H1 (cell line): ENCODE measurements around the gene BAZ2B. TPM values are rescaled to one million over a fixed set of nuclear protein-coding genes. Genes with fewer than 3 reads are reported as not detected.

ENCODE experiments used
- CTCF ChIA-PET: fragments of 300-600 bp; sonication (Branson Sonifier 250); formaldehyde crosslinking; loops from one replicate; lab custom pipeline; 2021; ENCODE audit not compliant: partially characterized antibody; lab: Charles Lee
- POLR2A ChIA-PET: fragments of 300-600 bp; sonication (Branson Sonifier 250); formaldehyde crosslinking; loops from one replicate; lab custom pipeline; 2021; ENCODE audit warnings: inconsistent platforms; ENCODE audit not compliant: partially characterized antibody; lab: Charles Lee
- DNase-seq, 2 experiments: peaks; one replicate each; pipeline versions ENCODE4 v3.0.0 to v3.0.0-alpha.2; 2010 to 2022; ENCODE audit warnings: low spot score in 2 of 2, low read depth in 1 of 2, mixed read lengths in 1 of 2
- FAIRE-seq: peaks from 2 replicates; lab custom pipeline; 2011; peaks lifted over from hg19 to GRCh38; lab: Jason Lieb, UNC
- H2AFZ ChIP-seq: 2 replicates; pipeline ENCODE4 v1.8.1; 2012; ENCODE audit warnings: low read length, inconsistent platforms
- H2AK5ac ChIP-seq: 2 replicates; pipeline ENCODE4 v1.6.1; 2013; ENCODE audit warnings: low read depth, low read length
- H2BK120ac ChIP-seq: replicated peaks from 2 replicates; pipeline ENCODE3; 2013; ENCODE audit warnings: low read depth, low read length, inconsistent platforms
- H2BK12ac ChIP-seq: 2 replicates; pipeline ENCODE4 v1.6.1; 2013; ENCODE audit warnings: low read depth, low read length
- H2BK15ac ChIP-seq: 2 replicates; pipeline ENCODE4 v1.6.1; 2013; ENCODE audit warnings: low read length
- H2BK20ac ChIP-seq: 2 replicates; pipeline ENCODE4 v1.6.1; 2013; ENCODE audit warnings: low read length
- H2BK5ac ChIP-seq: 2 replicates; pipeline ENCODE4 v1.6.1; 2013; ENCODE audit warnings: low read depth, low read length
- H3K14ac ChIP-seq: 2 replicates; pipeline ENCODE4 v1.6.1; 2013; ENCODE audit warnings: inconsistent platforms; ENCODE audit not compliant: insufficient read length
- H3K18ac ChIP-seq: 2 replicates; pipeline ENCODE4 v1.6.1; 2013; ENCODE audit warnings: low read length; ENCODE audit errors: extremely low read depth
- H3K23ac ChIP-seq: 2 replicates; pipeline ENCODE4 v1.6.1; 2013; ENCODE audit warnings: inconsistent platforms; ENCODE audit not compliant: insufficient read length
- H3K23me2 ChIP-seq: 2 replicates; pipeline ENCODE4 v1.6.1; 2013; ENCODE audit warnings: low read depth, low read length
- H3K27ac ChIP-seq: 2 replicates; pipeline ENCODE4 v1.6.1; 2011; ENCODE audit warnings: low read depth, low read length, inconsistent platforms
- H3K27me3 ChIP-seq, 4 experiments: replicated peaks in 1 of 4; 1 replicate in 1 of 4; 2 replicates in 3 of 4; pipeline versions ENCODE4 v1.6.1 to v1.8.1; 2011 to 2013; ENCODE audit warnings: low read length in 3 of 4, mild to moderate bottlenecking in 3 of 4, inconsistent platforms in 2 of 4, mixed read lengths in 2 of 4, moderate library complexity in 1 of 4; ENCODE audit not compliant: control insufficient read depth in 3 of 4, insufficient read depth in 3 of 4; ENCODE audit errors: extremely low read depth in 1 of 4
- H3K36me3 ChIP-seq, 4 experiments: 2 replicates each; pipeline versions ENCODE4 v1.6.1 to v1.8.1; 2011 to 2013; ENCODE audit warnings: mild to moderate bottlenecking in 4 of 4, low read length in 3 of 4, moderate library complexity in 2 of 4, control low read depth in 1 of 4, inconsistent platforms in 1 of 4; ENCODE audit not compliant: insufficient read depth in 4 of 4, control insufficient read depth in 2 of 4
- H3K4ac ChIP-seq: replicated peaks from 2 replicates; pipeline ENCODE3; 2013; ENCODE audit warnings: low read length, low read depth, mixed read lengths, inconsistent platforms; ENCODE audit not compliant: insufficient read length
- H3K4me1 ChIP-seq, 4 experiments: replicated peaks in 1 of 4; 1 replicate in 1 of 4; 2 replicates in 3 of 4; pipeline versions ENCODE4 v1.6.1 to v1.8.1; 2011 to 2013; ENCODE audit warnings: low read length in 3 of 4, inconsistent platforms in 2 of 4, mixed read lengths in 1 of 4; ENCODE audit not compliant: insufficient read depth in 4 of 4, control insufficient read depth in 3 of 4
- H3K4me2 ChIP-seq, 2 experiments: 2 replicates each; pipeline versions ENCODE4 v1.6.1 to v1.8.1; 2011 to 2013; ENCODE audit warnings: low read depth in 2 of 2, low read length in 2 of 2, control low read depth in 1 of 2, inconsistent platforms in 1 of 2, mild to moderate bottlenecking in 1 of 2; ENCODE audit not compliant: insufficient read depth in 1 of 2
- H3K4me3 ChIP-seq, 4 experiments: fragments of 200-600, 300-600 bp in 1 of 4; sonication (generic), shearing (Covaris generic), sonication (Bioruptor Twin) in 1 of 4; 2 replicates each; pipeline versions ENCODE4 v1.5.1 to v1.8.1; 2011 to 2016; ENCODE audit warnings: low read length in 4 of 4, low read depth in 3 of 4, control low read depth in 2 of 4, inconsistent platforms in 2 of 4, mild to moderate bottlenecking in 2 of 4, mixed read lengths in 1 of 4, moderate library complexity in 1 of 4; ENCODE audit not compliant: insufficient read depth in 2 of 4; ENCODE audit errors: extremely low read depth in 1 of 4
- H3K56ac ChIP-seq: replicated peaks from 2 replicates; pipeline ENCODE3; 2013; ENCODE audit warnings: low read depth, mild to moderate bottlenecking, mixed read lengths, low read length, inconsistent platforms; ENCODE audit not compliant: insufficient read length
- H3K79me1 ChIP-seq: 2 replicates; pipeline ENCODE4 v1.6.1; 2013; ENCODE audit warnings: low read depth, low read length, control low read depth
- H3K79me2 ChIP-seq, 2 experiments: 2 replicates each; pipeline versions ENCODE4 v1.6.1 to v1.8.1; 2012 to 2013; ENCODE audit warnings: low read length in 2 of 2, mild to moderate bottlenecking in 2 of 2, inconsistent platforms in 1 of 2; ENCODE audit not compliant: insufficient read depth in 2 of 2, control insufficient read depth in 1 of 2
- H3K9ac ChIP-seq, 4 experiments: replicated peaks in 1 of 4; 1 replicate in 1 of 4; 2 replicates in 3 of 4; pipeline versions ENCODE4 v1.6.1 to v1.8.1; 2011 to 2013; ENCODE audit warnings: low read depth in 3 of 4, low read length in 3 of 4, control low read depth in 2 of 4, mild to moderate bottlenecking in 2 of 4, moderate library complexity in 2 of 4, inconsistent platforms in 1 of 4; ENCODE audit errors: extremely low read depth in 1 of 4
- H3K9me3 ChIP-seq, 2 experiments: 2 replicates each; pipeline versions ENCODE4 v1.6.1 to v1.8.1; 2012 to 2013; ENCODE audit warnings: mild to moderate bottlenecking in 2 of 2, moderate library complexity in 2 of 2, control low read depth in 1 of 2, inconsistent platforms in 1 of 2, low read depth in 1 of 2, low read length in 1 of 2, mixed read lengths in 1 of 2; ENCODE audit not compliant: insufficient read depth in 2 of 2
- H4K20me1 ChIP-seq, 2 experiments: replicated peaks in 1 of 2; 2 replicates each; pipeline versions ENCODE3 to v1.8.1; 2011 to 2013; ENCODE audit warnings: inconsistent platforms in 2 of 2, low read length in 2 of 2, mild to moderate bottlenecking in 1 of 2; ENCODE audit not compliant: insufficient read depth in 2 of 2, control insufficient read depth in 1 of 2
- H4K5ac ChIP-seq: 2 replicates; pipeline ENCODE4 v1.6.1; 2013; ENCODE audit warnings: low read length, low read depth, mixed read lengths, inconsistent platforms; ENCODE audit not compliant: insufficient read length
- H4K8ac ChIP-seq: 2 replicates; pipeline ENCODE4 v1.8.0; 2013; ENCODE audit warnings: mild to moderate bottlenecking, moderate library complexity, low read length, inconsistent platforms; ENCODE audit not compliant: insufficient read depth; ENCODE audit errors: extremely low read depth
- H4K91ac ChIP-seq: replicated peaks from 2 replicates; pipeline ENCODE3; 2013; ENCODE audit warnings: low read length, mixed read lengths, inconsistent platforms; ENCODE audit not compliant: insufficient read length
- ASH2L ChIP-seq: fragments of 200-600, 300-600 bp; sonication (generic); IDR thresholded peaks from one replicate; pipeline ENCODE4 v1.7.1; 2017; ENCODE audit warnings: low read length
- JUN ChIP-seq: IDR thresholded peaks from 2 replicates; pipeline ENCODE4 v1.6.1; 2011; ENCODE audit warnings: low read depth, mild to moderate bottlenecking, improper control_type of control experiment, low read length
- KDM4A ChIP-seq: IDR thresholded peaks from one replicate; pipeline ENCODE4 v1.7.1; 2012; ENCODE audit warnings: low read depth, mild to moderate bottlenecking, moderate library complexity, low read length, inconsistent platforms; ENCODE audit not compliant: severe bottlenecking
- PHF8 ChIP-seq: fragments of 200-600 bp; sonication (generic); conservative IDR thresholded peaks from 2 replicates; pipeline ENCODE4 v1.7.1; 2012; ENCODE audit warnings: low read depth, mild to moderate bottlenecking, inconsistent platforms, low read length, moderate library complexity
- RBBP5 ChIP-seq: IDR thresholded peaks from 2 replicates; pipeline ENCODE4 v1.7.1; 2012; ENCODE audit warnings: low read depth, mild to moderate bottlenecking, inconsistent platforms, low read length, moderate library complexity, borderline replicate concordance
- SIRT6 ChIP-seq: IDR thresholded peaks from one replicate; pipeline ENCODE4 v1.7.1; 2012; ENCODE audit warnings: low read length, inconsistent platforms
- SRF ChIP-seq: IDR thresholded peaks from 2 replicates; pipeline ENCODE4 v1.6.1; 2011; ENCODE audit warnings: mild to moderate bottlenecking, low read depth, low read length, moderate library complexity
- WGBS, 2 experiments: shearing (Covaris generic) in 1 of 2; methylation state at CpG; one replicate each; pipeline versions ENCODE4 v1.1.6 to v1.1.7; 2013 to 2015; ENCODE audit warnings: low lambda C conversion rate in 2 of 2, mixed read lengths in 2 of 2, inconsistent platforms in 1 of 2, low coverage in 1 of 2, missing lambda C conversion rate in 1 of 2; ENCODE audit not compliant: insufficient replicate concordance in 2 of 2, insufficient coverage in 1 of 2, insufficient read length in 1 of 2; ENCODE audit errors: extremely low coverage in 1 of 2, missing lambda C conversion rate in 1 of 2; 5-methylcytosine and 5-hydroxymethylcytosine counted together
- polyA plus RNA-seq, 7 experiments: library from polyadenylated mRNA; depleted of rRNA in 3 of 7; stranded (reverse) in 5 of 7; unstranded in 2 of 7; fragments of >200 nt in 5 of 7; fragments of 200-250 nt in 2 of 7; gene quantifications; 1 replicate in 5 of 7; 2 replicates in 1 of 7; 4 replicates in 1 of 7; pipeline versions ENCODE4 v1.2.1 to v1.2.3, GENCODE V29; 2011 to 2013; ENCODE audit warnings: missing spikeins in 2 of 7, mixed read lengths in 2 of 7
- total RNA-seq: library from RNA; stranded (reverse); fragmentation: NEBNext Ultra II Directional; extraction: Animal tissue kit (Norgen Biotek cat#: 25700); gene quantifications from 2 replicates; pipeline ENCODE4 v1.2.1, GENCODE V29; 2021
- TF ChIP-seq, protein P1 (sequence below): IDR thresholded peaks from 2 replicates; pipeline ENCODE4 v1.6.1; 2011; ENCODE audit warnings: low read length, improper control_type of control experiment
- TF ChIP-seq, protein P2 (sequence below): IDR thresholded peaks from 2 replicates; pipeline ENCODE4 v1.6.1; 2011; ENCODE audit warnings: low read depth, mild to moderate bottlenecking, low read length; ENCODE audit not compliant: insufficient read depth

The BAZ2B gene
- total and polyA plus RNA-seq, 2 of the 8 experiments (the other 6 are each of a cell fraction or from before 2014, with no cell fraction given), result 15.2 to 46.3 TPM

DNA sequence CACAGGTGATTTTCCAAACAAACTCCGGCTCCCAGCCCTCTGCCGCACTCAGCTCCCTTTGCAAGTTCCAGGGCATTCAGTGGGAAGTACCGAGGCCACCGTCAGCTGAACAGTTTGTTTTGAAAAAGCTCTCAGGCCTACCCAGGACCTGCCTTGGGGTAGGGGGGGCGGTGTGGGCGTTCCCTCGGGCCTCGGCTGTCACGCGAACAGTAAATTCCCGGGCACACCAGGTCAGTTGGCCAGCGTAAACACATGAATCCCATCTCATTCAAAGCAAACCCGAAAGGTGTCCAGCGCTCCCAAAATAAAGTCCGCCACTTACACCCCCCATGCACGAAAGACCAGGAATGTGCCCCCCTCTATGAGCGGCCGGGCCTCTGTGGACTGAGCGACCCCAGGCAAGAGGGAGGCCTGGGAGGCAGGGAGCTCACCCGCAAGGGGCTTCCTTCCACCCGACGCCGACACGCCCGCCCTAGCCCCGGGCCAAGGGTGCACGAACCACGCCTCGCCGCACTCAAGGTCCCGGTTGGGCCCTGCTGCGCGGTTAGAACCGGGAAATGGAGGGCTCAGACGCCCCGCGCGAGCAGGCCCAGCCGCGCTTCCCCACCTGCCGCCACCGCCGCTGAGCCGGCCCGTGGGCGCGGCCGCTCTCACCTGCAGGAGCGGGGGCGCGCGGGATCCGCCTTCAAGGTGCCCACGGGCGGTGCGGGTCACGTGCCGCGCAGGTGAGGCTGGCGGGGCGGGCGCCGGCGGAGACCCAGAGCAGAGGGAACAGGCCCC, 330.2 kb downstream of the BAZ2B start, which contains the start of gene WDSUB1:
TSS of gene WDSUB1 (minus strand) at position 775 of the 780 bp plus-strand sequence. CDS start 3,634 bp downstream, outside the sequence.
- Histone ChIP-seq H2BK15ac (peak within 1 kb of the TSS; percentile 81; the same call in 1 of the 2 replicates), H3K23me2 (peaks cover 10% of the 10 kb centered on the region; the same call in 1 of the 2 replicates), H4K20me1 (no peaks in the 10 kb centered on the region), H2AK5ac (no peak within 1 kb of the TSS), H3K14ac (no peak within 1 kb of the TSS), H3K4me3 (peak within 1 kb of the TSS; percentile 67 to 83 (median 70)), H3K23ac (no peak within 1 kb of the TSS), H3K9ac (peak within 1 kb of the TSS in 3 of 4 experiments; percentile 67 to 96 (median 87); a peak in 6 of 7 replicates), H3K79me1 (no peaks in the 10 kb centered on the region; the same call in 1 of the 2 replicates), H3K27me3 (no peaks in the 10 kb centered on the region; a peak in 1 of 7 replicates), H4K8ac (peak within 1 kb of the TSS; percentile 98), H3K4ac (no peak within 1 kb of the TSS), H3K9me3 (no peaks in the 10 kb centered on the region), H2BK20ac (no peak within 1 kb of the TSS), H3K27ac (peak within 1 kb of the TSS; percentile 86), H4K5ac (peak within 1 kb of the TSS; percentile 82), H3K56ac (peak within 1 kb of the TSS; percentile 84), H4K91ac (peak within 1 kb of the TSS; percentile 65), H2BK120ac (peak within 1 kb of the TSS; percentile 33), H2BK12ac (0 out of 2 replicates have a peak within 1 kb of the TSS, but pooled peaks have one; percentile 9), H2BK5ac (peak within 1 kb of the TSS; percentile 96), H3K79me2 (peaks cover 0 to 7% of the 10 kb centered on the region in 2 experiments; a peak in 2 of 4 replicates), H3K4me2 (peak within 1 kb of the TSS; percentile 92 to 97), H2AFZ (peak within 1 kb of the TSS; percentile 100), H3K4me1 (no peaks in the 10 kb centered on the region), H3K36me3 (no peaks in the 10 kb centered on the region), H3K18ac (peak within 1 kb of the TSS; percentile 98)
- FAIRE-seq, result no peak
- 4% methylated on average over 59 of the region's 64 CpGs; no CpG with 5 or more reads in 1 of the 2 experiments for WGBS, 2 experiments
- CTCF ChIA-PET, result interaction anchor here (0.6 kb wide), 1 partner anchor 634 kb away, joined by 4 read pairs; no protein-coding TSS in a partner anchor
- POLR2A ChIA-PET, result interaction anchor here (0.7 to 2.2 kb wide), 10 partner anchors 10 to 776 kb away, joined by 3 to 9 read pairs (median 3); partner anchors contain the start of gene MARCHF7
- DNase-seq, result peak in 1 of 2 experiments; percentile 68
- TF ChIP-seq PHF8 (peak; percentile 66), SRF (no peak), JUN (no peak), SIRT6 (no peak), KDM4A (peak; percentile 98), RBBP5 (peak; percentile 79), ASH2L (peak; percentile 77)
- TF ChIP-seq, protein P1, sequence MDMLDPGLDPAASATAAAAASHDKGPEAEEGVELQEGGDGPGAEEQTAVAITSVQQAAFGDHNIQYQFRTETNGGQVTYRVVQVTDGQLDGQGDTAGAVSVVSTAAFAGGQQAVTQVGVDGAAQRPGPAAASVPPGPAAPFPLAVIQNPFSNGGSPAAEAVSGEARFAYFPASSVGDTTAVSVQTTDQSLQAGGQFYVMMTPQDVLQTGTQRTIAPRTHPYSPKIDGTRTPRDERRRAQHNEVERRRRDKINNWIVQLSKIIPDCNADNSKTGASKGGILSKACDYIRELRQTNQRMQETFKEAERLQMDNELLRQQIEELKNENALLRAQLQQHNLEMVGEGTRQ, result peak; percentile 81
- TF ChIP-seq, protein P2, sequence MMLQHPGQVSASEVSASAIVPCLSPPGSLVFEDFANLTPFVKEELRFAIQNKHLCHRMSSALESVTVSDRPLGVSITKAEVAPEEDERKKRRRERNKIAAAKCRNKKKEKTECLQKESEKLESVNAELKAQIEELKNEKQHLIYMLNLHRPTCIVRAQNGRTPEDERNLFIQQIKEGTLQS, result no peak
